ENCODE measurements around the gene NFATC2. TPM values are rescaled to one million over a fixed set of nuclear protein-coding genes. Genes with fewer than 3 reads are reported as not detected.

NFATC2 gene
- total and polyA plus RNA-seq, 2 of the 4 experiments (the other 2 are of a cell fraction): 0.18 to 0.38 TPM

GRCh38 chr20:51420111-51420510 is 122.4 kb downstream of the NFATC2 start:
- dilution Hi-C loops (cut with HindIII; ENCODE audit: low sequenced_read_pairs, unreplicated experiment): loop anchor here (25.0 kb wide), 1 partner anchor 167 kb away; no protein-coding TSS in a partner anchor

More at GRCh38 chr20:51420111-51420510, 122.4 kb downstream of the NFATC2 start:
- DNase-seq (peak; percentile 62), ATAC-seq (ENCODE audit: low read depth) (no peak)
- Histone ChIP-seq H2BK15ac (ENCODE audit: low read depth, low read length) (no peak overlapping the region), H3K9ac (ENCODE audit: low read depth, low read length) (no peak overlapping the region), H3K27me3 (ENCODE audit: control insufficient read depth, insufficient read depth, low read length) (no peaks in the 10 kb centered on the region; the same call in 1 of the 2 replicates), H3K4me1 (ENCODE audit: control insufficient read depth, insufficient read depth, low read length) (peaks cover 2% of the 10 kb centered on the region; the same call in 1 of the 2 replicates), H4K5ac (ENCODE audit: low read depth, low read length) (no peak overlapping the region), H3K4me2 (ENCODE audit: low read depth, low read length) (no peak overlapping the region), H2BK5ac (ENCODE audit: low read depth, low read length, poor library complexity, severe bottlenecking) (no peak overlapping the region), H3K36me3 (ENCODE audit: control insufficient read depth, insufficient read depth, low read length) (no peaks in the 10 kb centered on the region), H3K4ac (ENCODE audit: low read depth, low read length) (no peak overlapping the region), H2AK9ac (replicated peaks; ENCODE audit: low read depth, low read length, poor library complexity) (no peak overlapping the region), H4K8ac (ENCODE audit: low read depth in 2 of 2, low read length in 2 of 2) (no peak overlapping the region), H4K20me1 (ENCODE audit: insufficient read depth, low read length) (no peaks in the 10 kb centered on the region), H3K79me1 (ENCODE audit: low read depth in 1 of 2, low read length in 2 of 2) (no peaks in the 10 kb centered on the region), H2BK120ac (ENCODE audit: low read depth, low read length) (no peak overlapping the region), H2AFZ (replicated peaks; ENCODE audit: low read length, poor library complexity) (no peak overlapping the region), H2BK20ac (ENCODE audit: low read depth, low read length) (no peak overlapping the region), H3K4me3 (ENCODE audit: insufficient read depth, low read depth, low read length) (no peak overlapping the region), H4K91ac (ENCODE audit: insufficient read depth, low read depth, low read length) (no peak overlapping the region), H3K23ac (ENCODE audit: low read depth, low read length) (no peak overlapping the region), H2AK5ac (ENCODE audit: low read depth, low read length) (no peak overlapping the region), H3K9me1 (ENCODE audit: insufficient read depth, low read length) (no peaks in the 10 kb centered on the region), H3K9me3 (ENCODE audit: control insufficient read depth, insufficient read depth, low read length) (no peaks in the 10 kb centered on the region), H3K18ac (ENCODE audit: low read depth, low read length) (no peak overlapping the region), H3K56ac (ENCODE audit: extremely low read depth, insufficient read depth, low read length) (no peak overlapping the region), H3K27ac (ENCODE audit: insufficient read depth, low read length) (no peak overlapping the region), H3K14ac (replicated peaks; ENCODE audit: low read depth, low read length) (no peak overlapping the region)
- no TSS peak for BruUV-seq (replicated peaks)
- in situ Hi-C loops (cut with MboI; ENCODE audit: low sequenced_read_pairs): no loop called here
- TF ChIP-seq RAD21 (IDR thresholded peaks at IDR 0.05; ENCODE audit: low read length) (no peak), NFE2L2 (IDR thresholded peaks at IDR 0.05; ENCODE audit: low read depth, low read length) (no peak), SMC3 (IDR thresholded peaks at IDR 0.05; ENCODE audit: low read depth, low read length) (no peak), RFX5 (IDR thresholded peaks at IDR 0.05; ENCODE audit: low read depth, low read length) (no peak), CEBPB (IDR thresholded peaks at IDR 0.05; ENCODE audit: low read depth, low read length) (peak; percentile 89)
- CTCF ChIA-PET: no interaction called here
- intact Hi-C loops (cut with micrococcal nuclease): no loop called here
- WGBS, 2 experiments (ENCODE audit: extremely low coverage in 2 of 2, insufficient read length in 1 of 2): no CpG with 5 or more reads among the region's 1 CpG
- POLR2A ChIA-PET (ENCODE audit: unreplicated experiment): no interaction called here

Data from IMR-90 (cell line).